Stimulated activated CD8-positive, alpha-beta memory T cell treated with anti-CD3 and anti-CD28 coated beads, Interleukin-4, amount 100 ng/mL, for 48 hours (primary cell): ENCODE results near the gene ZNF425.
"Not testable (repeated sequence)": the region's sequence is repeated elsewhere in the genome, so short reads cannot be mapped to it uniquely, and the experiment has no call there.

ENCODE experiments used
- DNase-seq: peaks from one replicate; pipeline ENCODE4 v3.0.0-alpha.2; 2020

Gene ZNF425

GRCh38 chr7:149125863-149126661 is at the start of gene ZNF425:
Gene ZNF425 (minus strand): TSS chr7:149126324. CDS start chr7:149126213, 111 bp downstream.
- peak; percentile 96 for DNase-seq

- no peak for DNase-seq
These were observed 49.0 kb upstream of the ZNF425 start for GRCh38 chr7:149175150-149175549.

GRCh38 chr7:149172534-149172920 is 46.4 kb upstream of the ZNF425 start:
- DNase-seq, result no peak

GRCh38 chr7:149171892-149172533 is 45.9 kb upstream of the ZNF425 start:
- DNase-seq, result no peak

GRCh38 chr7:149166630-149167352 is 40.7 kb upstream of the ZNF425 start:
- DNase-seq, result no peak

- DNase-seq, result no peak
These were observed 40.0 kb upstream of the ZNF425 start for GRCh38 chr7:149166142-149166541.

- DNase-seq, result no peak
These were observed 35.2 kb upstream of the ZNF425 start for GRCh38 chr7:149161241-149161848.

- no peak for DNase-seq
These were observed 30.8 kb upstream of the ZNF425 start for GRCh38 chr7:149156898-149157297.

- DNase-seq, result no peak
These were observed 27.9 kb upstream of the ZNF425 start for GRCh38 chr7:149154056-149154455.

GRCh38 chr7:149153346-149153745 is 27.2 kb upstream of the ZNF425 start:
- no peak for DNase-seq

- DNase-seq, result no peak
These were observed 24.9 kb upstream of the ZNF425 start for GRCh38 chr7:149150981-149151380.

- peak; percentile 69 for DNase-seq
These were observed 21.9 kb upstream of the ZNF425 start for GRCh38 chr7:149147752-149148653.

- peak; percentile 84 for DNase-seq
These were observed 21.1 kb upstream of the ZNF425 start, which contains the start of gene ZNF398 for GRCh38 chr7:149147072-149147751. Gene ZNF398 (plus strand): TSS chr7:149147453. CDS start chr7:149147743, 290 bp downstream.

- no peak for DNase-seq
These were observed 19.1 kb upstream of the ZNF425 start for GRCh38 chr7:149145031-149145845.

- DNase-seq, result not testable (repeated sequence)
These were observed 18.4 kb upstream of the ZNF425 start for GRCh38 chr7:149144436-149144922.

GRCh38 chr7:149141893-149142292 is 15.8 kb upstream of the ZNF425 start:
- DNase-seq, result no peak

- no peak for DNase-seq
These were observed 14.7 kb upstream of the ZNF425 start for GRCh38 chr7:149140831-149141230.

GRCh38 chr7:149136118-149136517 is 10.0 kb upstream of the ZNF425 start:
- no peak for DNase-seq

GRCh38 chr7:149133028-149133710 is 7.0 kb upstream of the ZNF425 start:
- DNase-seq, result no peak
